ENCODE data around the gene CSMD2.

GRCh38 chr1:33993301-33993700 is 171.7 kb downstream of the CSMD2 start:
- TF ChIP-seq REST (IDR thresholded peaks at IDR 0.05; ENCODE audit: insufficient read depth in 1 of 2, low read depth in 2 of 2, low read length in 2 of 2) (no peak), TAF1 (IDR thresholded peaks at IDR 0.05; ENCODE audit: borderline replicate concordance, insufficient read depth, low read length) (no peak)

Measured in PFSK-1 (cell line).